Ovary (tissue), 9 donors: Measurements from ENCODE around the gene TUB. TPM values are rescaled to one million over a fixed set of nuclear protein-coding genes. Genes with fewer than 3 reads are reported as not detected.
A peak's percentile ranks its signal among the peaks of the same experiment; 100 is the strongest.

Source experiments
- DNase-seq, 5 donors: peaks; one replicate each; pipeline ENCODE4 v3.0.0-alpha.2; 2019 to 2020
- H3K27ac ChIP-seq, 2 donors: fragments of 200-600 bp; one replicate each; pipeline versions ENCODE4 v1.5.1 to v1.8.0; 2019 to 2022
- H3K27me3 ChIP-seq: fragments of 200-600 bp; one replicate; pipeline ENCODE4 v1.8.0; 2022
- H3K36me3 ChIP-seq: fragments of 200-600 bp; sonication (generic); one replicate; pipeline ENCODE4 v1.5.1; 2019
- H3K4me1 ChIP-seq: one replicate; pipeline ENCODE4 v1.8.1; 2013; ENCODE audit warnings: mild to moderate bottlenecking, moderate library complexity; ENCODE audit not compliant: insufficient read depth
- H3K4me3 ChIP-seq: fragments of 200-600 bp; sonication (generic); one replicate; pipeline ENCODE4 v1.5.1; 2017
- H3K9me3 ChIP-seq, 2 donors: fragments of 200-600 bp in 1 of 2; sonication (generic) in 1 of 2; one replicate each; pipeline versions ENCODE4 v1.5.1 to v1.8.1; 2013 to 2019; ENCODE audit warnings: mild to moderate bottlenecking in 1 of 2, moderate library complexity in 1 of 2
- EP300 ChIP-seq: sonication (generic); formaldehyde crosslinking; IDR thresholded peaks from one replicate; pipeline ENCODE4 v1.6.1; 2017; ENCODE audit warnings: antibody characterized with exemption
- POLR2A ChIP-seq: fragments of 450-650 bp; IDR thresholded peaks from one replicate; pipeline ENCODE4 v1.6.1; 2017; ENCODE audit warnings: antibody characterized with exemption, mild to moderate bottlenecking, moderate library complexity
- WGBS, 3 donors: extraction: QIAGEN DNeasy Blood & Tissue Kit in 1 of 3; methylation state at CpG; one replicate each; pipeline versions ENCODE4 v1.1.5 to v1.1.7; 2013 to 2017; 5-methylcytosine and 5-hydroxymethylcytosine counted together
- intact Hi-C, 4 donors: fragments of 100-400 bp; cut with DNase I; formaldehyde crosslinking; loops; one replicate each; pipeline versions ENCODE4 v1.11.0 to v1.15.1; 2022 to 2023
- polyA plus RNA-seq, 2 donors: library from polyadenylated mRNA; stranded (reverse); fragments of 200-250 nt in 1 of 2; fragments of 350-450 nt in 1 of 2; fragmentation: Illumina TruSeq in 1 of 2; extraction: RNeasy Lipid Tissue Mini Kit (QIAGEN cat#74804) in 1 of 2; gene quantifications; one replicate each; pipeline ENCODE4 v1.2.3, GENCODE V29; 2013 to 2014
- total RNA-seq, 7 donors: library from RNA; depleted of rRNA in 2 of 7; stranded (reverse); fragments of >200 nt in 2 of 7; fragmentation: NEBNext Ultra II Directional in 3 of 7; extraction: Animal tissue kit (Norgen Biotek cat#: 25700) in 3 of 7; gene quantifications; one replicate each; pipeline versions ENCODE4 v1.1.0 to v1.2.4, GENCODE V29; 2016 to 2023
- TF ChIP-seq, protein P1 (sequence below), 3 donors: fragments of 450-650 bp in 2 of 3; fragments of 200-600 bp in 1 of 3; IDR thresholded peaks; one replicate each; pipeline versions ENCODE4 v1.5.1 to v1.8.0; 2016 to 2022; ENCODE audit warnings: antibody characterized with exemption in 3 of 3, mild to moderate bottlenecking in 1 of 3
- donor health status: DM: no; HTN: no; CAD: no; lungs with moderate emphysema.
- donor health status: DM: no; HTN: no; CAD: no.
- donor health status: Bipolar disorder and iron deficiency.
- donor health status: DM: yes; HTN: yes; CAD: no.
- donor health status: DM: no; HTN: no; CAD: no.
- donor health status: DM: yes; HTN: yes; CAD: no.

The TUB gene
- total and polyA plus RNA-seq, 9 donors: 7.2 to 33.4 (median 22.3) TPM

DNA sequence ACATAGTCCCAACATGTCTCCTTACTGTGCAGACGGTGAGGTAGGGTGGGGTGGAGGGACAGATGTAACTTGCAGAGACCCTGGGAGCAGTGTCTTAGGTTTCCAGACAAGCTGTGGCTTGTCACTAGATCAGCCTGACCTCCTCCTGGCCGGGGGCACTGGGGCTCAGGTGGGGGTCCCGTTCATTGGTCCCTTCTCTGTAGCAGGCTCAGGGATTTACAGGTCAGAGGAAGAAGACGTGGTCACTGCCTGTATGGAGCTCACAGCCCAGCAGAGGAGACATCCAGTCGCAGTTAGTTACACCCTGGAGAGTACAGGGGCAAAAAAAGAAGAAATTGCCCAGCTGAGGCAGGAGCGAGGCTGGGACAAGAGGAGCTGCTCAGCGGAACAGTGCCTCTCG is 22.0 kb upstream of the TUB start:
- Histone ChIP-seq H3K4me3 (no peak overlapping the region), H3K9me3 (no peaks in the 10 kb centered on the region), H3K27me3 (no peaks in the 10 kb centered on the region), H3K36me3 (no peaks in the 10 kb centered on the region), H3K27ac (no peak overlapping the region), H3K4me1 (peaks cover 10% of the 10 kb centered on the region)
- no peak for DNase-seq
- intact Hi-C loops: no loop called here
- TF ChIP-seq, protein P1, sequence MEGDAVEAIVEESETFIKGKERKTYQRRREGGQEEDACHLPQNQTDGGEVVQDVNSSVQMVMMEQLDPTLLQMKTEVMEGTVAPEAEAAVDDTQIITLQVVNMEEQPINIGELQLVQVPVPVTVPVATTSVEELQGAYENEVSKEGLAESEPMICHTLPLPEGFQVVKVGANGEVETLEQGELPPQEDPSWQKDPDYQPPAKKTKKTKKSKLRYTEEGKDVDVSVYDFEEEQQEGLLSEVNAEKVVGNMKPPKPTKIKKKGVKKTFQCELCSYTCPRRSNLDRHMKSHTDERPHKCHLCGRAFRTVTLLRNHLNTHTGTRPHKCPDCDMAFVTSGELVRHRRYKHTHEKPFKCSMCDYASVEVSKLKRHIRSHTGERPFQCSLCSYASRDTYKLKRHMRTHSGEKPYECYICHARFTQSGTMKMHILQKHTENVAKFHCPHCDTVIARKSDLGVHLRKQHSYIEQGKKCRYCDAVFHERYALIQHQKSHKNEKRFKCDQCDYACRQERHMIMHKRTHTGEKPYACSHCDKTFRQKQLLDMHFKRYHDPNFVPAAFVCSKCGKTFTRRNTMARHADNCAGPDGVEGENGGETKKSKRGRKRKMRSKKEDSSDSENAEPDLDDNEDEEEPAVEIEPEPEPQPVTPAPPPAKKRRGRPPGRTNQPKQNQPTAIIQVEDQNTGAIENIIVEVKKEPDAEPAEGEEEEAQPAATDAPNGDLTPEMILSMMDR (IDR thresholded peaks at IDR 0.05): no peak
- no peak for TF ChIP-seq POLR2A
- WGBS, 3 donors: 90 to 93% (median 92%) methylated on average over 8 of the region's 8 CpGs

DNA sequence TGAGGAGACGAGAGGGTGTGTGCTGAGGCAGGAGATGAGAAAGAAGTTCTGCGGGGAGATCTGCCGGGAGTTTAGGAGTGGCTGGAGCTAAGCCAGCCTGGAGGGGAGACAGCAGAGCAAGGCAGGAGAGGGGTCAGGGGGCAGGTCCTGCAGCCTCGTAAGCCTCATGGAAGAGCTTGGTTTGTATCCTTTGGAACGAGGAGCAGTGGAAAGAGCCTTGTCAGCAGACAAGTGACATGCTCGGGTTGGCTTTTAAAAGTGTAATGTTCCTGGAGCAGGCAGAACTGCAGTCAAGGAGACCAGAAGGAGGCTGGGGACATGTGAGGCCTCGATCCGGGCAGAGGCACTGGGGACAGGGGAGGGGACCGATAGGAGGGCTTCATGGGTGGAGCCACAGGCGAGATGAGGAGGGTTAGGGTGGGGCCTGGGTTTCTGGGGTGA is 21.4 kb upstream of the TUB start:
- intact Hi-C loops: no loop called here
- no peaks in the 10 kb centered on the region for H3K27me3 ChIP-seq
- H3K4me1 ChIP-seq: peaks cover 12% of the 10 kb centered on the region
- no peak overlapping the region for H3K4me3 ChIP-seq
- no peaks in the 10 kb centered on the region for H3K9me3 ChIP-seq
- no peak overlapping the region for H3K27ac ChIP-seq
- no peaks in the 10 kb centered on the region for H3K36me3 ChIP-seq
- TF ChIP-seq EP300 (no peak), POLR2A (no peak)
- TF ChIP-seq, protein P1 (IDR thresholded peaks at IDR 0.05): no peak
- peak in 1 of 5 donors; percentile 65 for DNase-seq
- WGBS, 3 donors: 46 to 52% (median 48%) methylated on average over 10 of the region's 10 CpGs

DNA sequence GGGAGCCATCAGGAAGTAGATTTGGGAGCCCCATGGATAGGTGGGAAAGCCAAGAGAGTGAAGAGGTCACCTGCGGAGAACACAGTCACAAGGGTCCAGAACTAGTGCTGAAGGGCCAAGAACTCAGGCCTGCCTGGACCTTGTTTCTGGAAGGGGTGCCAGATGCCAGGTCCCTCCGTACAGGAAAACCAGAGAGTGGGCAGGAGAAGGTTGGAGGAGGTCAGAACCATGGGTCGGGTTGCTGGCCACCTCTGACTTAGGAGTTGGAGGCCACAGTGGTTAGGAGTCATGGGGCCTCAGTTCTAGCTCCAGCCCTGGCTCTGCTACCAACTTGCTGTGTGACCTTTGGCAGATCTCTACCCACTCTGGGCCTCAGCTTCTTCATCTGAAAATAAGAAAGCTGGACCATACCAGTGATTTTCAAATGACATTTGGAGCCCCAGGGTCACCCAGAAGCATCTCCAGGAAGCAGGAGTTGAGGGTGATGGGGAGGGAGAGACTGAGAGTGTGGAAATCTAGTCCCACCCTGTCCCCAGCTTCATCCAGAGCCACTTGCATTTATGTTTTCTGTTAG is 20.8 kb upstream of the TUB start:
- DNase-seq: no peak
- WGBS, 3 donors: 88 to 94% (median 94%) methylated on average over 3 of the region's 3 CpGs
- Histone ChIP-seq H3K4me3 (no peak overlapping the region), H3K36me3 (no peaks in the 10 kb centered on the region), H3K27me3 (no peaks in the 10 kb centered on the region), H3K4me1 (peaks cover 12% of the 10 kb centered on the region), H3K27ac (no peak overlapping the region), H3K9me3 (no peaks in the 10 kb centered on the region)
- TF ChIP-seq POLR2A: no peak
- TF ChIP-seq, protein P1 (IDR thresholded peaks at IDR 0.05): no peak
- no peak for TF ChIP-seq EP300
- intact Hi-C loops: no loop called here

DNA sequence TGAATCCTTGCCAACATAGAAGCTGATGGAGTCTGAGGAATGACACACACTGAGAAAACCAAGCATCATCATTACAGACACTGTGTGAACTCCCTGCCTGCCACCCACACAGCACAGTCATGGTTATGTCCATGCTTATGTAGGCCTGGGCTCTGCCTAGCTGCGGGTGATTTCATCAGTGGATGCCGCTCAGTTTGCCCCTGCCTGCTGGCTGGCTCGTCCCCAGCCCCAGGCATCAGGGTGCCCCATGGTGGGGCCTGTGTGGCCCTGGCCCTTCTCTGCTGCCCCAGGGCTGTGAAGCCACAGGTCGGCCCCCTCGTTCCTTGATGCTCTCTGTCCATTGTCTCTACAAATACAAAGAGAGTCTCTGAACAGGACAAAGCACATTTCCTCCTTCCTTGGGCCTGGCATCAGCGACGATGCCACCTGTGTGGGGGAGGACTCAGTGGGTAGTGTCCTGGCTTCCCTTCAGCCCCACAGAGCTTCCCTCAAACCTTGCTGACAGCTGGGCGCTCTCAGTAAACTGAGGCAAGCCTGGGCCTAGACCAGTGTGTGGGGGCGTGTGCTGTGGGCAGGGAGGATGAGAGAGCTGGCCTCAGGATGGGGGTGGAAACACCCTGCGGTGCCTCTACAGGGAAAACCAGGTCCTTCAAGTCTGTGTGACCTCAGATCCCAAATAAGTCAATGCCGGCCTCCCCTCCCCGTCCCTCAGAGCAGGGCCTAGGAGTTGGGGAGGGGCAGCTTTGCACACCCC is 20.0 kb upstream of the TUB start:
- no peak for DNase-seq
- Histone ChIP-seq H3K9me3 (no peaks in the 10 kb centered on the region), H3K27ac (no peak overlapping the region), H3K27me3 (no peaks in the 10 kb centered on the region), H3K36me3 (no peaks in the 10 kb centered on the region), H3K4me3 (no peak overlapping the region), H3K4me1 (peaks cover 12% of the 10 kb centered on the region)
- intact Hi-C loops: no loop called here
- 91 to 96% (median 92%) methylated on average over 12 of the region's 12 CpGs for WGBS, 3 donors
- TF ChIP-seq EP300 (no peak), POLR2A (no peak)
- TF ChIP-seq, protein P1 (IDR thresholded peaks at IDR 0.05): no peak
